Neural cell (in vitro differentiated cells): ENCODE measurements around the gene ENPP5. TPM values are rescaled to one million over a fixed set of nuclear protein-coding genes. Genes with fewer than 3 reads are reported as not detected.

Experiments used
- H2AFZ ChIP-seq: fragments of 200-600, 300-800 bp; sonication (generic), shearing (Covaris generic); 2 replicates; pipeline ENCODE4 v1.6.0; 2014; ENCODE audit warnings: low read depth, mild to moderate bottlenecking, antibody characterized with exemption, low read length, moderate library complexity
- H3F3A ChIP-seq: fragments of 200-600 bp; shearing (Covaris generic); 2 replicates; pipeline ENCODE4 v1.6.1; 2016; ENCODE audit warnings: mild to moderate bottlenecking, moderate library complexity, mixed read lengths, antibody characterized with exemption, low read length; ENCODE audit not compliant: insufficient read depth, poor library complexity, severe bottlenecking
- H3K27ac ChIP-seq: fragments of 200-600, 300-800 bp; sonication (generic), shearing (Covaris generic); 2 replicates; pipeline ENCODE4 v1.5.1; 2014; ENCODE audit warnings: mild to moderate bottlenecking, low read length, moderate library complexity
- H3K27me3 ChIP-seq: fragments of 300-800, 200-600 bp; sonication (generic), shearing (Covaris generic); 2 replicates; pipeline ENCODE4 v1.6.0; 2014; ENCODE audit warnings: mild to moderate bottlenecking, low read depth, low read length, moderate library complexity; ENCODE audit not compliant: insufficient read depth
- H3K36me3 ChIP-seq: fragments of 300-800, 200-600 bp; sonication (generic), shearing (Covaris generic); 2 replicates; pipeline ENCODE4 v1.5.1; 2014; ENCODE audit warnings: mild to moderate bottlenecking, antibody characterized with exemption, low read length, moderate library complexity; ENCODE audit not compliant: insufficient read depth
- H3K4me2 ChIP-seq: fragments of 300-800, 200-600 bp; sonication (generic), shearing (Covaris generic); 2 replicates; pipeline ENCODE4 v1.6.0; 2014; ENCODE audit warnings: mild to moderate bottlenecking, low read length
- H3K4me3 ChIP-seq: fragments of 300-800, 200-600 bp; sonication (generic), shearing (Covaris generic); 2 replicates; pipeline ENCODE4 v1.5.1; 2014; ENCODE audit warnings: mild to moderate bottlenecking, low read length, moderate library complexity
- H3K79me2 ChIP-seq: fragments of 200-600 bp; shearing (Covaris generic); replicated peaks from 2 replicates; pipeline ENCODE4 v1.6.0; 2014; ENCODE audit warnings: mild to moderate bottlenecking, low read length, moderate library complexity; ENCODE audit not compliant: insufficient read depth
- H3K9ac ChIP-seq: fragments of 300-800, 200-600 bp; sonication (generic), shearing (Covaris generic); 2 replicates; pipeline ENCODE4 v1.6.1; 2016; ENCODE audit warnings: mild to moderate bottlenecking, low read length, mixed read lengths
- H3K9me2 ChIP-seq: fragments of 200-600 bp; shearing (Covaris generic); 2 replicates; pipeline ENCODE4 v1.6.1; 2016; ENCODE audit warnings: mild to moderate bottlenecking, low read length, mixed read lengths; ENCODE audit not compliant: insufficient read depth
- H3K9me3 ChIP-seq: fragments of 200-600, 300-800 bp; sonication (generic), shearing (Covaris generic); 2 replicates; pipeline ENCODE4 v1.6.1; 2016; ENCODE audit warnings: mild to moderate bottlenecking, mixed run types, low read length, moderate library complexity, mixed read lengths
- H4K20me1 ChIP-seq: fragments of 200-600 bp; shearing (Covaris generic); 2 replicates; pipeline ENCODE4 v1.6.1; 2016; ENCODE audit warnings: mild to moderate bottlenecking, mixed run types; ENCODE audit not compliant: insufficient read depth
- EP300 ChIP-seq: fragments of 450-650 bp; conservative IDR thresholded peaks from 2 replicates; pipeline ENCODE4 v1.6.1; 2014; ENCODE audit warnings: antibody characterized with exemption, mild to moderate bottlenecking, moderate library complexity; ENCODE audit not compliant: poor library complexity, severe bottlenecking
- EZH2 ChIP-seq: fragments of 200-600, 300-800 bp; shearing (Covaris generic), sonication (generic); IDR thresholded peaks from 2 replicates; pipeline ENCODE4 v1.6.1; 2014; ENCODE audit warnings: antibody characterized with exemption, low read length, borderline replicate concordance, mild to moderate bottlenecking; ENCODE audit not compliant: insufficient read depth, poor library complexity, severe bottlenecking
- MXI1 ChIP-seq: fragments of 450-650 bp; conservative IDR thresholded peaks from 2 replicates; pipeline ENCODE4 v1.6.1; 2014; ENCODE audit warnings: antibody characterized with exemption, mild to moderate bottlenecking; ENCODE audit not compliant: poor library complexity, severe bottlenecking
- POLR2AphosphoS5 ChIP-seq: IDR thresholded peaks from 2 replicates; pipeline ENCODE4 v1.6.1; 2012
- RAD21 ChIP-seq: fragments of 450-650 bp; conservative IDR thresholded peaks from 2 replicates; pipeline ENCODE4 v1.6.1; 2014; ENCODE audit warnings: antibody characterized with exemption, mild to moderate bottlenecking, moderate library complexity
- REST ChIP-seq: IDR thresholded peaks from 2 replicates; pipeline ENCODE4 v1.6.1; 2012; ENCODE audit warnings: borderline replicate concordance
- SMC3 ChIP-seq: fragments of 450-650 bp; conservative IDR thresholded peaks from 2 replicates; pipeline ENCODE4 v1.6.1; 2014; ENCODE audit warnings: antibody characterized with exemption, mild to moderate bottlenecking, moderate library complexity; ENCODE audit not compliant: poor library complexity
- TAF1 ChIP-seq: IDR thresholded peaks from 2 replicates; pipeline ENCODE4 v1.6.1; 2012; ENCODE audit warnings: low read depth
- polyA minus RNA-seq: library from RNA; depleted of rRNA, polyadenylated mRNA; stranded (reverse); fragments of >200 nt; gene quantifications from 2 replicates; pipeline ENCODE4 v1.2.3, GENCODE V29; 2014
- polyA plus RNA-seq: library from polyadenylated mRNA; depleted of rRNA; stranded (reverse); fragments of >200 nt; gene quantifications from 2 replicates; pipeline ENCODE4 v1.2.3, GENCODE V29; 2014
- TF ChIP-seq, protein P1 (sequence below): fragments of 450-650 bp; IDR thresholded peaks from 2 replicates; pipeline ENCODE4 v1.5.1; 2014; ENCODE audit warnings: antibody characterized with exemption, mild to moderate bottlenecking, moderate library complexity; ENCODE audit not compliant: poor library complexity, severe bottlenecking

Gene ENPP5, protein sequence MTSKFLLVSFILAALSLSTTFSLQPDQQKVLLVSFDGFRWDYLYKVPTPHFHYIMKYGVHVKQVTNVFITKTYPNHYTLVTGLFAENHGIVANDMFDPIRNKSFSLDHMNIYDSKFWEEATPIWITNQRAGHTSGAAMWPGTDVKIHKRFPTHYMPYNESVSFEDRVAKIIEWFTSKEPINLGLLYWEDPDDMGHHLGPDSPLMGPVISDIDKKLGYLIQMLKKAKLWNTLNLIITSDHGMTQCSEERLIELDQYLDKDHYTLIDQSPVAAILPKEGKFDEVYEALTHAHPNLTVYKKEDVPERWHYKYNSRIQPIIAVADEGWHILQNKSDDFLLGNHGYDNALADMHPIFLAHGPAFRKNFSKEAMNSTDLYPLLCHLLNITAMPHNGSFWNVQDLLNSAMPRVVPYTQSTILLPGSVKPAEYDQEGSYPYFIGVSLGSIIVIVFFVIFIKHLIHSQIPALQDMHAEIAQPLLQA
- polyA plus RNA-seq (1.1 and 1.2 TPM in 2 replicates), polyA minus RNA-seq (1.9 and 2.5 TPM in 2 replicates)

GRCh38 chr6:46170357-46171289, at the start of gene ENPP5:
Gene ENPP5, minus strand, starts transcription at chr6:46170980. Its CDS starts 2,718 bp downstream, at chr6:46168262.
- Histone ChIP-seq H3K27ac (no peak within 1 kb of the TSS), H4K20me1 (no peaks in the 10 kb centered on the region), H3K9me3 (no peaks in the 10 kb centered on the region), H3K79me2 (no peaks in the 10 kb centered on the region), H3K9me2 (no peaks in the 10 kb centered on the region), H3K9ac (peak within 1 kb of the TSS; percentile 59), H3K27me3 (peaks cover 9% of the 10 kb centered on the region), H3K4me3 (peak within 1 kb of the TSS; percentile 90), H3F3A (no peaks in the 10 kb centered on the region), H2AFZ (peak within 1 kb of the TSS; percentile 59), H3K36me3 (no peaks in the 10 kb centered on the region), H3K4me2 (peak within 1 kb of the TSS; percentile 83)
- no peak for TF ChIP-seq TAF1
- peak; percentile 33 for TF ChIP-seq SMC3
- TF ChIP-seq EZH2 = no peak
- no peak for TF ChIP-seq EP300
- TF ChIP-seq MXI1 = peak; percentile 47
- peak; percentile 19 for TF ChIP-seq RAD21
- TF ChIP-seq, protein P1, sequence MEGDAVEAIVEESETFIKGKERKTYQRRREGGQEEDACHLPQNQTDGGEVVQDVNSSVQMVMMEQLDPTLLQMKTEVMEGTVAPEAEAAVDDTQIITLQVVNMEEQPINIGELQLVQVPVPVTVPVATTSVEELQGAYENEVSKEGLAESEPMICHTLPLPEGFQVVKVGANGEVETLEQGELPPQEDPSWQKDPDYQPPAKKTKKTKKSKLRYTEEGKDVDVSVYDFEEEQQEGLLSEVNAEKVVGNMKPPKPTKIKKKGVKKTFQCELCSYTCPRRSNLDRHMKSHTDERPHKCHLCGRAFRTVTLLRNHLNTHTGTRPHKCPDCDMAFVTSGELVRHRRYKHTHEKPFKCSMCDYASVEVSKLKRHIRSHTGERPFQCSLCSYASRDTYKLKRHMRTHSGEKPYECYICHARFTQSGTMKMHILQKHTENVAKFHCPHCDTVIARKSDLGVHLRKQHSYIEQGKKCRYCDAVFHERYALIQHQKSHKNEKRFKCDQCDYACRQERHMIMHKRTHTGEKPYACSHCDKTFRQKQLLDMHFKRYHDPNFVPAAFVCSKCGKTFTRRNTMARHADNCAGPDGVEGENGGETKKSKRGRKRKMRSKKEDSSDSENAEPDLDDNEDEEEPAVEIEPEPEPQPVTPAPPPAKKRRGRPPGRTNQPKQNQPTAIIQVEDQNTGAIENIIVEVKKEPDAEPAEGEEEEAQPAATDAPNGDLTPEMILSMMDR = no peak
- peak; percentile 9 for TF ChIP-seq REST
- no peak for TF ChIP-seq POLR2AphosphoS5

DNA sequence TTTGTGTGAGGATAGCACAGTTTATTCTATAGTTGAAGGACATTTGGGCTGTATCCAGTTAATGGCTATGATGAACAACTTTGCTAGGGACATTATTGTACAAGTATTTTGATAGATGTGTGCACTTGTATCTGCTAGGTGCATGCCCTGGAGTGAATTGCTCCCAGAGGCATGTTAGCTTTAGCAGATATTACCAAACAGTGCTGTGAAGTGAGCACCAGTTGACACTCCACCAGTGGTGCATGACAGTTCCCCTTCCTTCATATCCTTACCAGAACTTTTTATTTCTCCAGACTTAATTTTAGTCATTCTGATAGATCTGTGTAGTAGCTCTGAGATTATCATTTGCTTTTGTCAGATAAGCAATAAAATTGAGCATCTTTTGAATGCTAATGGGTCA, 48.9 kb upstream of the ENPP5 start:
- Histone ChIP-seq H3K4me3 (no peak overlapping the region), H3F3A (no peaks in the 10 kb centered on the region), H4K20me1 (no peaks in the 10 kb centered on the region), H3K27ac (no peak overlapping the region), H3K36me3 (no peaks in the 10 kb centered on the region), H3K4me2 (no peak overlapping the region), H3K79me2 (no peaks in the 10 kb centered on the region), H3K9me2 (no peaks in the 10 kb centered on the region), H3K27me3 (no peaks in the 10 kb centered on the region), H3K9ac (no peak overlapping the region), H2AFZ (no peak overlapping the region), H3K9me3 (no peaks in the 10 kb centered on the region)
- TF ChIP-seq TAF1 (no peak), POLR2AphosphoS5 (no peak), MXI1 (no peak), REST (no peak), RAD21 (no peak), SMC3 (no peak), EP300 (no peak), EZH2 (no peak)
- TF ChIP-seq, protein P1 = no peak
